Lower lobe of right lung (tissue), 2 donors: ENCODE measurements around the gene GREB1L. TPM values are rescaled to one million over a fixed set of nuclear protein-coding genes. Genes with fewer than 3 reads are reported as not detected.
"Not testable (repeated sequence)": the region's sequence is repeated elsewhere in the genome, so short reads cannot be mapped to it uniquely, and the experiment has no call there.

Experiments
- ATAC-seq, 2 donors: fragments of 200-7000 bp; cut with Tn5 transposase; one replicate each; pipeline ENCODE4 v1.9.1; 2020 to 2022; ENCODE audit warnings: mild to moderate bottlenecking in 2 of 2, moderate library complexity in 2 of 2
- DNase-seq: peaks from one replicate; pipeline ENCODE4 v3.0.0-alpha.2; 2020
- H3K27ac ChIP-seq: fragments of 200-600 bp; one replicate; pipeline ENCODE4 v1.8.0; 2022
- H3K27me3 ChIP-seq: fragments of 200-600 bp; one replicate; pipeline ENCODE4 v1.8.0; 2022; ENCODE audit warnings: low read depth
- H3K36me3 ChIP-seq: fragments of 200-600 bp; one replicate; pipeline ENCODE4 v1.8.0; 2022; ENCODE audit warnings: mild to moderate bottlenecking
- H3K4me1 ChIP-seq: fragments of 200-600 bp; one replicate; pipeline ENCODE4 v1.8.0; 2022
- H3K4me3 ChIP-seq: fragments of 200-600 bp; one replicate; pipeline ENCODE4 v1.8.0; 2022; ENCODE audit warnings: mild to moderate bottlenecking
- H3K9me3 ChIP-seq: fragments of 200-600 bp; one replicate; pipeline ENCODE4 v1.8.0; 2022
- intact Hi-C: fragments of 100-400 bp; cut with DNase I; formaldehyde crosslinking; loops from one replicate; pipeline ENCODE4 v1.11.0; 2022
- total RNA-seq: library from RNA; stranded (reverse); fragmentation: NEBNext Ultra II Directional; extraction: Animal tissue kit (Norgen Biotek cat#: 25700); gene quantifications from one replicate; pipeline ENCODE4 v1.2.1, GENCODE V29; 2021
- TF ChIP-seq, protein P1 (sequence below): fragments of 200-600 bp; IDR thresholded peaks from one replicate; pipeline ENCODE4 v1.8.0; 2022; ENCODE audit warnings: antibody characterized with exemption, mild to moderate bottlenecking
- donor health status: DM: no; HTN: yes; CAD: no; lungs with severe emphysema.

Gene GREB1L
- total RNA-seq, 1 donor from 2014 or later = 0.74 TPM

DNA sequence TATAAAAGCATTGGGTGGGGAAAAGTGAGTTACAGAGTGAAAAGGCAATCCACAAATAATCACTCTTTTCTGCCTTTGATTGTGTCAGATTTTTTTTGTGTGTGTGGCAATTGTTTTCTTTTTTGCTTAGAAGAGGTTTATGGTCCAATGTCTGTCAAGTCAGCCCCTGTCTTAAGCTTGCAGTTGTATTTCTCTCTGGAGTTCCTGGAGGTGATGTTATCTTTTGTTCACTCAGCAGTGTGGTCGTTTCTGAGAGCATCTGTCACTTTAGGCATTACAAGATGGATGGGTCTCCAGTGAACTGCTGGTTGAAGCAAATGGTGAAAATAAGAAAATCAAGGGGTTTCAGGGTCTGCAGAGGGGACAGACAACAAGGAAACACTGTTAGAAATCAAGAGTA, 121.3 kb downstream of the GREB1L start:
- no peaks in the 10 kb centered on the region for H3K4me1 ChIP-seq
- TF ChIP-seq, protein P1, sequence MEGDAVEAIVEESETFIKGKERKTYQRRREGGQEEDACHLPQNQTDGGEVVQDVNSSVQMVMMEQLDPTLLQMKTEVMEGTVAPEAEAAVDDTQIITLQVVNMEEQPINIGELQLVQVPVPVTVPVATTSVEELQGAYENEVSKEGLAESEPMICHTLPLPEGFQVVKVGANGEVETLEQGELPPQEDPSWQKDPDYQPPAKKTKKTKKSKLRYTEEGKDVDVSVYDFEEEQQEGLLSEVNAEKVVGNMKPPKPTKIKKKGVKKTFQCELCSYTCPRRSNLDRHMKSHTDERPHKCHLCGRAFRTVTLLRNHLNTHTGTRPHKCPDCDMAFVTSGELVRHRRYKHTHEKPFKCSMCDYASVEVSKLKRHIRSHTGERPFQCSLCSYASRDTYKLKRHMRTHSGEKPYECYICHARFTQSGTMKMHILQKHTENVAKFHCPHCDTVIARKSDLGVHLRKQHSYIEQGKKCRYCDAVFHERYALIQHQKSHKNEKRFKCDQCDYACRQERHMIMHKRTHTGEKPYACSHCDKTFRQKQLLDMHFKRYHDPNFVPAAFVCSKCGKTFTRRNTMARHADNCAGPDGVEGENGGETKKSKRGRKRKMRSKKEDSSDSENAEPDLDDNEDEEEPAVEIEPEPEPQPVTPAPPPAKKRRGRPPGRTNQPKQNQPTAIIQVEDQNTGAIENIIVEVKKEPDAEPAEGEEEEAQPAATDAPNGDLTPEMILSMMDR = no peak
- DNase-seq = no peak
- H3K27me3 ChIP-seq = no peaks in the 10 kb centered on the region
- H3K9me3 ChIP-seq = no peaks in the 10 kb centered on the region
- no peak for ATAC-seq
- intact Hi-C loops = no loop called here
- H3K4me3 ChIP-seq = no peak overlapping the region
- no peaks in the 10 kb centered on the region for H3K36me3 ChIP-seq
- no peak overlapping the region for H3K27ac ChIP-seq

DNA sequence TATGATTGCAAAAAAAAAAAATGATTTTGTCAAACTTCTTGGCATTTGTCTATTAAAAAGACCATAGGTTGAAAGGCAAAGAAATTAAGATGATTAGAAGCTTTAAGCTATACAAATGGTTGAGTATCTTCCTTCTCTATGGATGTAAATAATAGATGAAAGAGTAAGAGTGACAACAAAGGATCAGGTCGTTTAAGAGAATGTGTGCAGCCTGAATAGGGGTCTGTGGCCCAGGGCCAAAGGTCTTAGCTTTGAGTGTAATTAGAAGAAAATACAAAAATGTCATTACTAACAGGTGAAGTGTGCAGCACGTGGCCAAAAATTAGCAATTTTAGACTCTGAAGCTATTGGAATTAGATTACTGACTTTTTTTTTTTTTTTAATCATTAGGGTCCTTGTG, 122.4 kb downstream of the GREB1L start:
- Histone ChIP-seq H3K36me3 (no peaks in the 10 kb centered on the region), H3K27ac (no peak overlapping the region), H3K4me1 (no peaks in the 10 kb centered on the region), H3K27me3 (no peaks in the 10 kb centered on the region), H3K9me3 (no peaks in the 10 kb centered on the region), H3K4me3 (no peak overlapping the region)
- DNase-seq (no peak), ATAC-seq (no peak)
- intact Hi-C loops = no loop called here
- TF ChIP-seq, protein P1 = no peak

DNA sequence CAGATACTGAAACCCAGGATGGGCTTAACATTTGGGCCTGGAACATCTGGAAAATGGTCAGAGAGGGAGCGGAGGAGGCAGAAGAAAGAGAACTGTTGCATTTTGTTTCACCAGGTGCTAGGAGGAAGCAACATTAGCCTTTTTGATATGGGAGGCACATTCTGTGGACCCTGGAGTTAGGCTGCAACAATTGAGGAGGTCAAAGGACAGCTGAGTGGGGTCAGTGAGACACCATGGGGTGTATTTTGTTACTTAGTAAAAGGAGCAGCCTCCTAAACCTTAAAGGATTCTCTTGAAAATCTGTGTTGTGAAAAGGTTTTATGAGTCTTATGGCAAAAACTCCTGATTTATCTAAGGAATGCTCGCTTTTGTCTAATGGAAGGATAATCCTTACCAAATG, 124.9 kb downstream of the GREB1L start:
- H3K9me3 ChIP-seq = no peaks in the 10 kb centered on the region

DNA sequence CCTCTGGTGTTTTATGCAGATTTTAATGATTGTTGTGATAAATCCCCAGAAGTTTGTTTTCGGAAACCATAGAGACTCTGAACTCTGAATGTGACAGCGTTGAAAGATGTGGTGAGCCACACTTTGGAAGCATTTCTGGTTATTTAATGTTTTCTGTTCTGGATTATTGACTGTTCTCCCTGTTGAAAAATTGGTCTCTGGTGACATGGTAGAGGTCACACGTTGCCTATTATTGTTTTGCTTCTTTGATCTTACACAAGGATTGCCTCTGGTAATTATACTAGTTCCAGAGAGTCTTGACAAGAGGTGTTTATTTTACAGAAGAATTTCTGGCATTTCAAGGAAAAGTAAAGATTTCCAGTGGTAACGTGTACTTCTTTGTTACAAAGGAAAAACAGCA, 127.1 kb downstream of the GREB1L start:
- ATAC-seq (no peak), DNase-seq (no peak)
- intact Hi-C loops = no loop called here
- TF ChIP-seq, protein P1 = no peak
- no peak overlapping the region for H3K27ac ChIP-seq
- no peaks in the 10 kb centered on the region for H3K36me3 ChIP-seq
- no peak overlapping the region for H3K4me3 ChIP-seq
- no peaks in the 10 kb centered on the region for H3K9me3 ChIP-seq
- no peaks in the 10 kb centered on the region for H3K27me3 ChIP-seq
- no peaks in the 10 kb centered on the region for H3K4me1 ChIP-seq

More for the DNA sequence above, 124.9 kb downstream of the GREB1L start:
- TF ChIP-seq, protein P1 = no peak
- DNase-seq (no peak), ATAC-seq (no peak)
- H3K36me3 ChIP-seq = no peaks in the 10 kb centered on the region
- intact Hi-C loops = no loop called here
- H3K4me1 ChIP-seq = no peaks in the 10 kb centered on the region
- H3K27ac ChIP-seq = no peak overlapping the region
- H3K4me3 ChIP-seq = no peak overlapping the region
- no peaks in the 10 kb centered on the region for H3K27me3 ChIP-seq

DNA sequence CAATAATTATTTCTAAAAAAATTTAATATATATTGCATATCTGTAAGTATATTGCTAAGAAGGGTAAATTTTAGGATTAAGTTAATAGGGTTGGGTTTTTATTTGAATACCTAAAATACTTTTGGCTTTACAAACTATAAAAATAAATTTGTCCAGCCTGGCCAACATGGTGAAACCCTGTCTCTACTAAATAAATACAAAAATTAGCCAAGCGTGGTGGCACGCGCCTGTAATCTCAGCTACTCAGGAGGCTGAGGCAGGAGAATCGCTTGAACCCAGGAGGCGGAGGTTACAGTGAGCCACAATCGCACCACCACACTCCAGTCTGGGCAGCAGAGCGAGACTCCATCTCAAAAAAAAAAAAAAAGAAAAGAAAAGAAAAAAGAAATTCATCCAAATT, 127.6 kb downstream of the GREB1L start:
- intact Hi-C loops, ATAC-seq: not testable (repeated sequence)

DNA sequence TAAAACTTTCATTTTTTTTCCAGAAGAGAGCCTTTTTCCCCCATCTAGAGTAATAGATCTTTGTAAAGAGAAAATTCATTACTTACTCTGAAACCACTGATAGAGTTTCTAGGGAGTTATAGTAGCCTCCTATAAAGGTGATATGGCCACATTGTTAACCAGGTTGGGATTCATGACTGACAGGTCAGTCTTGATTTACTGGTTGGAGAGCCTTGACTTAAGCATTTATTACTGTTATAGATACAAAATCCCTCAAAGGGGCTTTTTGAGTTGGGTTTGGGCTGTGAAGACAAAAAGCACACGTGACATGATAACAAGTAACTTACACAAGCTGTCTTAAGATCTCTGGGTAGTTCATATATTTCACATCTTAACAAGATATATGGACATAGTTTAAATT, 141.0 kb downstream of the GREB1L start:
- ATAC-seq (no peak), DNase-seq (no peak)
- H3K9me3 ChIP-seq = no peaks in the 10 kb centered on the region
- TF ChIP-seq, protein P1 = no peak
- no peaks in the 10 kb centered on the region for H3K36me3 ChIP-seq
- intact Hi-C loops = no loop called here
- H3K4me1 ChIP-seq = no peaks in the 10 kb centered on the region
- H3K27me3 ChIP-seq = no peaks in the 10 kb centered on the region
- H3K27ac ChIP-seq = no peak overlapping the region
- no peak overlapping the region for H3K4me3 ChIP-seq

More for the DNA sequence above, 127.6 kb downstream of the GREB1L start:
- not testable (repeated sequence) for H3K4me1 ChIP-seq, H3K27me3 ChIP-seq, H3K4me3 ChIP-seq, H3K36me3 ChIP-seq, H3K27ac ChIP-seq, H3K9me3 ChIP-seq, DNase-seq
